Prostate gland (tissue), 2 donors: ENCODE results near the gene ZBTB5.
"Not testable (repeated sequence)": the region's sequence is repeated elsewhere in the genome, so short reads cannot be mapped to it uniquely, and the experiment has no call there.

Experiments used
- CTCF ChIP-seq, 4 experiments: fragments of 200-600 bp in 2 of 4; fragments of 450-650 bp in 2 of 4; sonication (generic) in 2 of 4; IDR thresholded peaks; 1 replicate in 3 of 4; 2 replicates in 1 of 4; pipeline ENCODE4 v1.5.1; 2016 to 2019; ENCODE audit warnings: antibody characterized with exemption in 4 of 4, mild to moderate bottlenecking in 2 of 4, moderate library complexity in 2 of 4
- POLR2A ChIP-seq: fragments of 450-650 bp; IDR thresholded peaks from one replicate; pipeline ENCODE4 v1.6.1; 2016; ENCODE audit warnings: antibody characterized with exemption, mild to moderate bottlenecking
- POLR2AphosphoS5 ChIP-seq: sonication (generic); formaldehyde crosslinking; IDR thresholded peaks from one replicate; pipeline ENCODE4 v1.6.1; 2017; ENCODE audit warnings: antibody characterized with exemption

GRCh38 chr9:37510053-37510452, 44.8 kb upstream of the ZBTB5 start:
- not testable (repeated sequence) for TF ChIP-seq CTCF (IDR thresholded peaks at IDR 0.05); POLR2AphosphoS5; POLR2A
